Activated CD4-positive, alpha-beta T cell treated with anti-CD3 and anti-CD28 coated beads for 48 hours (primary cell): ENCODE measurements around the gene HINT1.
"Not testable (repeated sequence)": the region's sequence is repeated elsewhere in the genome, so short reads cannot be mapped to it uniquely, and the experiment has no call there.

Source experiments
- DNase-seq: peaks from one replicate; pipeline ENCODE4 v3.0.0-alpha.2; 2020

The HINT1 gene

GRCh38 chr5:131165119-131165727 is at the start of gene HINT1:
TSS of gene HINT1 (minus strand) at chr5:131165256. CDS start at chr5:131165205, 51 bp downstream.
- peak; percentile 96 for DNase-seq

GRCh38 chr5:131214609-131215227 is 49.7 kb upstream of the HINT1 start:
- no peak for DNase-seq

GRCh38 chr5:131212471-131213021 is 47.5 kb upstream of the HINT1 start:
- no peak for DNase-seq

GRCh38 chr5:131211669-131212068 is 46.6 kb upstream of the HINT1 start:
- no peak for DNase-seq

GRCh38 chr5:131210151-131210510 is 45.1 kb upstream of the HINT1 start:
- DNase-seq: no peak

- peak; percentile 49 for DNase-seq
Measured at GRCh38 chr5:131209506-131210150, 44.6 kb upstream of the HINT1 start.

- DNase-seq: no peak
Measured at GRCh38 chr5:131209175-131209505, 44.1 kb upstream of the HINT1 start.

- DNase-seq: no peak
Measured at GRCh38 chr5:131206772-131207171, 41.7 kb upstream of the HINT1 start.

GRCh38 chr5:131206061-131206460 is 41.0 kb upstream of the HINT1 start:
- DNase-seq: no peak

- no peak for DNase-seq
Measured at GRCh38 chr5:131204964-131205363, 39.9 kb upstream of the HINT1 start.

GRCh38 chr5:131200560-131200959 is 35.5 kb upstream of the HINT1 start:
- no peak for DNase-seq

- DNase-seq: no peak
Measured at GRCh38 chr5:131198625-131199024, 33.6 kb upstream of the HINT1 start.

- no peak for DNase-seq
Measured at GRCh38 chr5:131196331-131196730, 31.3 kb upstream of the HINT1 start.

GRCh38 chr5:131195696-131196095 is 30.6 kb upstream of the HINT1 start:
- no peak for DNase-seq

- no peak for DNase-seq
Measured at GRCh38 chr5:131194725-131195124, 29.7 kb upstream of the HINT1 start.

- DNase-seq: not testable (repeated sequence)
Measured at GRCh38 chr5:131193897-131194296, 28.8 kb upstream of the HINT1 start.

- no peak for DNase-seq
Measured at GRCh38 chr5:131193106-131193505, 28.1 kb upstream of the HINT1 start.

- DNase-seq: no peak
Measured at GRCh38 chr5:131186561-131187256, 21.7 kb upstream of the HINT1 start.

GRCh38 chr5:131185523-131186104 is 20.6 kb upstream of the HINT1 start:
- DNase-seq: no peak

GRCh38 chr5:131182839-131183238 is 17.8 kb upstream of the HINT1 start:
- no peak for DNase-seq

GRCh38 chr5:131180407-131180806 is 15.4 kb upstream of the HINT1 start:
- no peak for DNase-seq

- DNase-seq: peak; percentile 51
Measured at GRCh38 chr5:131171276-131171810, 6.3 kb upstream of the HINT1 start.
